ENCODE measurements around the gene OSBPL3. TPM values are rescaled to one million over a fixed set of nuclear protein-coding genes. Genes with fewer than 3 reads are reported as not detected.

Gene OSBPL3
- total RNA-seq, 1 experiment from 2014 or later = 36.8 TPM

- Histone ChIP-seq H4K20me1 (ENCODE audit: insufficient read depth) (no peaks in the 10 kb centered on the region), H3K4me1 (ENCODE audit: control insufficient read depth in 1 of 2, insufficient read depth in 2 of 2, low read length in 2 of 2) (peaks cover 0 to 5% of the 10 kb centered on the region in 2 experiments; a peak in 1 of 4 replicates), H3K36me3 (ENCODE audit: control insufficient read depth in 1 of 2, insufficient read depth in 2 of 2, low read length in 2 of 2) (no peaks in the 10 kb centered on the region), H3K4me2 (ENCODE audit: low read length) (no peak overlapping the region), H3K9ac (ENCODE audit: low read length) (no peak overlapping the region), H3K9me2 (ENCODE audit: insufficient read depth) (no peaks in the 10 kb centered on the region), H3K27me3 (ENCODE audit: insufficient read depth, low read length) (no peaks in the 10 kb centered on the region), H3K4me3 (replicated peaks in 1 of 2; ENCODE audit: low read depth in 1 of 2, low read length in 2 of 2) (no peak overlapping the region), H3K27ac (ENCODE audit: low read depth, low read length) (no peak overlapping the region), H3K79me2 (ENCODE audit: insufficient read depth, low read length) (no peaks in the 10 kb centered on the region), H2AFZ (ENCODE audit: low read depth, low read length, poor library complexity, severe bottlenecking) (no peak overlapping the region), H3K9me3 (ENCODE audit: control insufficient read depth in 1 of 2, insufficient read depth in 1 of 2, low read depth in 1 of 2, low read length in 2 of 2) (no peaks in the 10 kb centered on the region)
- DNase-seq (ENCODE audit: low read depth, low spot score) = no peak
- TF ChIP-seq REST (IDR thresholded peaks at IDR 0.05; ENCODE audit: low read depth) (no peak), ZNF274 (IDR thresholded peaks at IDR 0.05; ENCODE audit: low read depth, low read length) (no peak), SRF (IDR thresholded peaks at IDR 0.05; ENCODE audit: low read depth) (no peak), MAX (IDR thresholded peaks at IDR 0.05) (no peak), POLR2A (IDR thresholded peaks at IDR 0.05; ENCODE audit: borderline replicate concordance, extremely low read depth, insufficient read depth, insufficient read length) (no peak), CTCF (IDR thresholded peaks at IDR 0.05 in 2 of 3, conservative IDR thresholded peaks at IDR 0.05 in 1 of 3; ENCODE audit: borderline replicate concordance in 1 of 3, insufficient read depth in 1 of 3, low read depth in 2 of 3, low read length in 2 of 3) (no peak), SIN3A (IDR thresholded peaks at IDR 0.05; ENCODE audit: low read depth) (no peak), CBX3 (IDR thresholded peaks at IDR 0.05; ENCODE audit: low read depth) (no peak), CEBPB (IDR thresholded peaks at IDR 0.05; ENCODE audit: low read depth) (no peak), POLR2AphosphoS5 (IDR thresholded peaks at IDR 0.05; ENCODE audit: low read depth, low read length) (no peak), RAD21 (IDR thresholded peaks at IDR 0.05; ENCODE audit: low read depth) (no peak), EGR1 (IDR thresholded peaks at IDR 0.05; ENCODE audit: low read depth) (no peak), EZH2 (IDR thresholded peaks at IDR 0.05) (no peak), SP1 (IDR thresholded peaks at IDR 0.05; ENCODE audit: low read depth) (no peak), FOSL1 (IDR thresholded peaks at IDR 0.05; ENCODE audit: low read depth) (no peak), JUND (IDR thresholded peaks at IDR 0.05) (no peak), EZH2phosphoT487 (IDR thresholded peaks at IDR 0.05; ENCODE audit: borderline replicate concordance) (no peak), YY1 (IDR thresholded peaks at IDR 0.05; ENCODE audit: extremely low read depth, insufficient replicate concordance, low read depth, low read length) (no peak), ZFX (IDR thresholded peaks at IDR 0.05) (no peak), ELF1 (IDR thresholded peaks at IDR 0.05; ENCODE audit: borderline replicate concordance, low read depth) (no peak)
- ChIA-PET RAD21 (ENCODE audit: low non-redundant PET in 1 of 2, low total read pairs in 2 of 2, uncharacterized antibody in 2 of 2, unreplicated experiment in 2 of 2) (no interaction called here), POLR2A (no interaction called here), CTCF (interaction anchor here (0.6 kb wide), 1 partner anchor 433 kb away, joined by 3 read pairs; no protein-coding TSS in a partner anchor)
- ATAC-seq = no peak
- intact Hi-C loops (cut with micrococcal nuclease) = no loop called here
- BruUV-seq (replicated peaks) = no TSS peak
These were observed 228.5 kb downstream of the OSBPL3 start for GRCh38 chr7:24751484-24751883.

All from HCT116 (cell line).